ENCODE results near the gene CPNE6. TPM values are rescaled to one million over a fixed set of nuclear protein-coding genes. Genes with fewer than 3 reads are reported as not detected.
A peak's percentile ranks its signal among the peaks of the same experiment; 100 is the strongest.
"Not testable (repeated sequence)": the region's sequence is repeated elsewhere in the genome, so short reads cannot be mapped to it uniquely, and the experiment has no call there.

The CPNE6 gene
- total and polyA plus RNA-seq, 2 of the 13 experiments (the other 11 are each of a cell fraction or from before 2014, with no cell fraction given), result not detected

- WGBS (ENCODE audit: low lambda C conversion rate), result 30% methylated on average over 3 of the region's 4 CpGs
- not testable (repeated sequence) for H2AFZ ChIP-seq (ENCODE audit: low read length); H3K27me3 ChIP-seq (ENCODE audit: control insufficient read depth in 1 of 2, insufficient read depth in 2 of 2, low read length in 2 of 2); DNase-seq (ENCODE audit: low spot score); H3K36me3 ChIP-seq (replicated peaks in 1 of 2; ENCODE audit: control insufficient read depth in 1 of 2, insufficient read depth in 2 of 2, low read length in 2 of 2); FAIRE-seq; BruUV-seq (replicated peaks); H3K9ac ChIP-seq (ENCODE audit: insufficient read depth, low read depth, low read length); H3K79me2 ChIP-seq (ENCODE audit: insufficient read depth, low read length); H4K20me1 ChIP-seq (ENCODE audit: insufficient read depth, low read length)
- Histone ChIP-seq H3K4me3 (replicated peaks in 1 of 3; ENCODE audit: insufficient read depth in 1 of 3, low read depth in 2 of 3, low read length in 3 of 3) (peak overlapping the region; percentile 31 to 68 (median 62); a peak in 4 of 6 replicates), H3K9me3 (ENCODE audit: low read length) (peaks cover 12% of the 10 kb centered on the region), H3K27ac (ENCODE audit: extremely low read length, insufficient read depth, low read length) (peak overlapping the region; percentile 57), H3K4me1 (ENCODE audit: insufficient read depth, low read length) (peaks cover 43% of the 10 kb centered on the region), H3K4me2 (ENCODE audit: low read depth, low read length) (peak overlapping the region; percentile 77)
- peak; percentile 77 for ATAC-seq
- 0 out of 2 replicates have a peak, but pooled peaks have one; percentile 9 for TF ChIP-seq CTCF (CRISPR knock-in tag; IDR thresholded peaks at IDR 0.05)
- CTCF ChIA-PET (ENCODE audit: low intra/inter-chr PET ratio, low total read pairs), result interaction anchor here (4.0 kb wide), 1 partner anchor 23 kb away, joined by 85 read pairs; no protein-coding TSS in a partner anchor
- POLR2A ChIA-PET, result interaction anchor here (0.6 to 1.1 kb wide), 5 partner anchors 51 to 79 kb away, joined by 3 to 8 read pairs (median 3); partner anchors contain the start of genes DCAF11, NRL and PCK2
- in situ Hi-C loops (cut with HindIII; ENCODE audit: extremely low pct_ligation_motif_present, low pct_unique_long_range_greater_than_20kb) (loop anchor here (10.0 kb wide), 1 partner anchor 51 kb away; the partner anchor contains the start of gene DHRS4L2), intact Hi-C loops (cut with micrococcal nuclease; ENCODE audit: unreplicated experiment) (loop anchor here (1.0 to 10.0 kb wide), 4 partner anchors 21 to 311 kb away; no protein-coding TSS in a partner anchor)
Measured at GRCh38 chr14:24035769-24036168, 35.6 kb upstream of the CPNE6 start.

DNA sequence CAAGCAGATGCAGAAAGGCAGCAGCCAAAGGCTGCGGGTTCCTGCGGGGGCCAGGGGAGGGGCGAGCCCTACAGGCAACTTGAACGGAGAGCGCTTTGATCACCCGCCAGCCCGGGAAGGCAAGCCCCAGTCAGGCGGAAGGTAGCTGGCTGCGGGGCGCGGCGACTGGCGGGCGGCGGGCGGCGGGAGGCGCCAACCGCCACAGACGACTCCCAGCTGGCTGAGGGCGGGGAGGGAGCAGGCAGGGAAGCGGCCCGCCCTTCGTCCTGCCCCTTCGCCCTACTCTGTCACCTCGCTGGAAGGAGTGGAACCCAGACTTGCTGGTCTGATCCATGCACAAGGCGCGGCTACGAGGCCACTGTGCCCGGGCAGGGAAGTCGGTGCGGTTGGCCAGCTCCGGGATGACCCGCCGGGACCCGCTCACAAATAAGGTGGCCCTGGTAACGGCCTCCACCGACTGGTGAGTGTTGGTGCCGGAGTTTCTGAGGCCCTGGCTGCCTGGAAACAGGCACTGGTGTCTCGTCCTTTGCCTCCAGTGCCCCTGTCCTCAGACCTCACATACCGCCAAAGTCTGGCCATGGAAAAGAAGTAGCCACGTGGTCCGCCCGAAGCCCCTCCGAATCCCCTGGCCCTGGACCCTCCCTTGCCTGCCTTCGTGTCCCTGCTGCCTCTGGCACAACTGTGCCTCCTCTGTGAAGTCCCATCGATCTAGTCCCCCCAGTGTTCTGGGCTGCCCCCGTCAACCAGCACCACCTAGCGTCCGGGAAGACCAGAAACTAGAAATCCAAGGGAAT lies 35.0 kb upstream of the CPNE6 start:
- BruUV-seq (replicated peaks), result TSS peak; percentile 65
- peak; percentile 80 for DNase-seq (ENCODE audit: low spot score)
- in situ Hi-C loops (cut with HindIII; ENCODE audit: extremely low pct_ligation_motif_present, low pct_unique_long_range_greater_than_20kb) (loop anchor here (10.0 kb wide), 1 partner anchor 52 kb away; the partner anchor contains the start of gene DHRS4L2), intact Hi-C loops (cut with micrococcal nuclease; ENCODE audit: unreplicated experiment) (loop anchor here (1.0 to 10.0 kb wide), 4 partner anchors 22 to 312 kb away; no protein-coding TSS in a partner anchor)
- Histone ChIP-seq H2AFZ (ENCODE audit: low read length) (no peak overlapping the region), H3K27ac (ENCODE audit: extremely low read length, insufficient read depth, low read length) (peak overlapping the region; percentile 57), H3K4me3 (replicated peaks in 1 of 3; ENCODE audit: insufficient read depth in 1 of 3, low read depth in 2 of 3, low read length in 3 of 3) (peak overlapping the region; percentile 31 to 68 (median 62); a peak in 5 of 6 replicates), H3K79me2 (ENCODE audit: insufficient read depth, low read length) (no peaks in the 10 kb centered on the region), H3K36me3 (replicated peaks in 1 of 2; ENCODE audit: control insufficient read depth in 1 of 2, insufficient read depth in 2 of 2, low read length in 2 of 2) (no peaks in the 10 kb centered on the region), H3K9ac (ENCODE audit: insufficient read depth, low read depth, low read length) (peak overlapping the region; percentile 51), H3K4me2 (ENCODE audit: low read depth, low read length) (peak overlapping the region; percentile 77), H4K20me1 (ENCODE audit: insufficient read depth, low read length) (no peaks in the 10 kb centered on the region), H3K9me3 (ENCODE audit: low read length) (peaks cover 11% of the 10 kb centered on the region), H3K4me1 (ENCODE audit: insufficient read depth, low read length) (peaks cover 43% of the 10 kb centered on the region), H3K27me3 (ENCODE audit: control insufficient read depth in 1 of 2, insufficient read depth in 2 of 2, low read length in 2 of 2) (peaks cover 0 to 4% of the 10 kb centered on the region in 2 experiments; a peak in 1 of 5 replicates)
- ATAC-seq, result peak; percentile 78
- CTCF ChIA-PET (ENCODE audit: low intra/inter-chr PET ratio, low total read pairs), result interaction anchor here (0.8 to 4.0 kb wide), 2 partner anchors 23 to 54 kb away, joined by 4 to 85 read pairs; no protein-coding TSS in a partner anchor
- POLR2A ChIA-PET, result interaction anchor here (0.6 to 1.1 kb wide), 5 partner anchors 52 to 78 kb away, joined by 3 to 8 read pairs (median 3); partner anchors contain the start of genes DCAF11, NRL and PCK2
- 63% methylated on average over 50 of the region's 50 CpGs for WGBS (ENCODE audit: low lambda C conversion rate)
- peak; percentile 18 for FAIRE-seq
- TF ChIP-seq TARDBP (CRISPR knock-in tag; IDR thresholded peaks at IDR 0.05), result peak; percentile 88
- TF ChIP-seq ZKSCAN1 (IDR thresholded peaks at IDR 0.05; ENCODE audit: low read length), result peak; percentile 47; the same call in 1 of the 2 replicates
- no peak for TF ChIP-seq MAFK (conservative IDR thresholded peaks at IDR 0.05 in 1 of 2, IDR thresholded peaks at IDR 0.05 in 1 of 2; ENCODE audit: low read length in 2 of 2)
- no peak for TF ChIP-seq ZNF382 (CRISPR knock-in tag; IDR thresholded peaks at IDR 0.05; ENCODE audit: borderline replicate concordance)
- TF ChIP-seq ZBTB38 (CRISPR knock-in tag; IDR thresholded peaks at IDR 0.05), result peak; percentile 59; the same call in 1 of the 2 replicates
- TF ChIP-seq ZNF331 (CRISPR knock-in tag; IDR thresholded peaks at IDR 0.05), result peak; percentile 85
- TF ChIP-seq ZBTB3 (CRISPR knock-in tag; IDR thresholded peaks at IDR 0.05; ENCODE audit: borderline replicate concordance, low read depth), result peak; percentile 75; the same call in 1 of the 2 replicates
- TF ChIP-seq FOXK1 (CRISPR knock-in tag; IDR thresholded peaks at IDR 0.05; ENCODE audit: borderline replicate concordance, low read depth), result peak; percentile 74; the same call in 1 of the 2 replicates
- no peak for TF ChIP-seq SOX13 (IDR thresholded peaks at IDR 0.05)
- TF ChIP-seq SOX13 (CRISPR knock-in tag; conservative IDR thresholded peaks at IDR 0.05 in 1 of 2, IDR thresholded peaks at IDR 0.05 in 1 of 2), result 0 out of 4 replicates have a peak, but pooled peaks of 1 of the 2 experiments have one; percentile 14

All from HepG2 (cell line).